PC-9 (cell line): Measurements from ENCODE around the gene SPTSSB. TPM values are rescaled to one million over a fixed set of nuclear protein-coding genes. Genes with fewer than 3 reads are reported as not detected.

Source experiments
- BruUV-seq: library from RNA; stranded (reverse); fragments of 400-500 nt; replicated peaks from 2 replicates; lab custom pipeline; 2021; lab: Mats Ljungman, UMichigan
- CTCF ChIA-PET: fragments of 300-600 bp; sonication (Branson Sonifier 250); formaldehyde crosslinking; loops from one replicate; lab custom pipeline; 2022; ENCODE audit warnings: antibody characterized with exemption; lab: Charles Lee
- POLR2A ChIA-PET: fragments of 300-600 bp; sonication (Branson Sonifier 250); formaldehyde crosslinking; loops from one replicate; lab custom pipeline; 2022; ENCODE audit warnings: antibody characterized with exemption; ENCODE audit not compliant: unreplicated experiment; lab: Charles Lee
- DNase-seq, 2 experiments: peaks; one replicate each; pipeline versions ENCODE4 v3.0.0 to v3.0.0-alpha.2; 2015 to 2022; ENCODE audit warnings: mixed read lengths in 1 of 2
- H2AFZ ChIP-seq: fragments of 200-600 bp; sonication (generic); 2 replicates; pipeline ENCODE4 v1.8.1; 2017; ENCODE audit warnings: antibody characterized with exemption
- H3F3A ChIP-seq: fragments of 200-600 bp; sonication (generic); 2 replicates; pipeline ENCODE4 v1.8.1; 2017; ENCODE audit warnings: antibody characterized with exemption, mild to moderate bottlenecking, low read depth; ENCODE audit not compliant: insufficient read depth
- H3K27ac ChIP-seq: fragments of 200-600 bp; sonication (generic); 2 replicates; pipeline ENCODE4 v1.6.1; 2016; ENCODE audit warnings: mixed run types
- H3K27me3 ChIP-seq: fragments of 200-600 bp; sonication (generic); 2 replicates; pipeline ENCODE4 v1.6.1; 2016; ENCODE audit warnings: low read depth, mixed run types; ENCODE audit not compliant: insufficient read depth
- H3K36me3 ChIP-seq: fragments of 200-600 bp; sonication (generic); 2 replicates; pipeline ENCODE4 v1.6.1; 2016; ENCODE audit warnings: low read depth, mixed run types
- H3K4me1 ChIP-seq: fragments of 200-600 bp; sonication (generic); replicated peaks from 2 replicates; pipeline ENCODE4 v1.6.1; 2016; ENCODE audit warnings: mixed run types; ENCODE audit not compliant: insufficient read depth
- H3K4me2 ChIP-seq: fragments of 200-600 bp; sonication (generic); 2 replicates; pipeline ENCODE4 v1.6.1; 2017; ENCODE audit warnings: mixed run types
- H3K4me3 ChIP-seq: fragments of 200-600 bp; sonication (generic); 2 replicates; pipeline ENCODE4 v1.6.1; 2016; ENCODE audit warnings: mixed run types
- H3K79me2 ChIP-seq: fragments of 200-600 bp; sonication (generic); 2 replicates; pipeline ENCODE4 v1.6.1; 2017; ENCODE audit warnings: low read depth, mixed run types
- H3K9me2 ChIP-seq: fragments of 200-600 bp; sonication (generic); 2 replicates; pipeline ENCODE4 v1.8.1; 2017; ENCODE audit warnings: mild to moderate bottlenecking; ENCODE audit not compliant: insufficient read depth
- H3K9me3 ChIP-seq: fragments of 200-600 bp; sonication (generic); 2 replicates; pipeline ENCODE4 v1.8.1; 2016; ENCODE audit warnings: low read depth; ENCODE audit not compliant: insufficient read depth
- H4K20me1 ChIP-seq: fragments of 200-600 bp; sonication (generic); 2 replicates; pipeline ENCODE4 v1.8.1; 2017; ENCODE audit not compliant: insufficient read depth
- EZH2 ChIP-seq: fragments of 200-600 bp; sonication (generic); IDR thresholded peaks from 2 replicates; pipeline ENCODE4 v1.8.0; 2017; ENCODE audit warnings: antibody characterized with exemption, low read depth
- intact Hi-C: fragments of 100-400 bp; cut with micrococcal nuclease; formaldehyde crosslinking; loops from one replicate; pipeline ENCODE4 v1.10.0; 2022; ENCODE audit not compliant: unreplicated experiment
- total RNA-seq: library from RNA; stranded (reverse); gene quantifications from 2 replicates; pipeline ENCODE4 v1.2.3, GENCODE V29; 2021
- TF ChIP-seq, protein P1 (sequence below): fragments of 200-600 bp; sonication (generic); conservative IDR thresholded peaks from 2 replicates; pipeline ENCODE4 v1.6.1; 2017; ENCODE audit warnings: mixed run types, antibody characterized with exemption, mild to moderate bottlenecking, moderate library complexity

The SPTSSB gene
- total RNA-seq, 1 experiment from 2014 or later = 4.0 TPM

DNA sequence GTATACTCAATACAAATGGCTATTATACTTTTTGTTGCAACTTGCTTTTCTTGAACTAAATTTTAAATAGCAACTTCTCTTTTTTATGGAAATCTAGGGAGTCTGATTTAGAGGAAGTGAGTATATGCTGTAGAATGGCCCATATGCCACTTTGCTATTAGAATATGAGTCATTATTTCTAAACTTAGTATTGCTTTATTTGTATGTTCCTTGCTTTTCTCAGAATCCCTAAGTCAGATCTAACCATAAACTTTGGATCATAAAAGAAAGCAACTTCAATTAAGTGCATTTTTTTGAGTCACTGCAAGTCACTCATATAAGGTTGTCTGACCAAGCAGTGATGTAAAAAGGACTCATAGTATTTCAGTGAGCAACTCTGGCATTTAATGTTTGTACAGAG is 17.5 kb upstream of the SPTSSB start:
- BruUV-seq = no TSS peak
- Histone ChIP-seq H3F3A (no peaks in the 10 kb centered on the region), H3K9me3 (no peaks in the 10 kb centered on the region), H3K9me2 (no peaks in the 10 kb centered on the region), H3K4me1 (no peaks in the 10 kb centered on the region), H3K27me3 (no peaks in the 10 kb centered on the region), H3K4me3 (no peak overlapping the region), H2AFZ (no peak overlapping the region), H4K20me1 (no peaks in the 10 kb centered on the region), H3K36me3 (no peaks in the 10 kb centered on the region), H3K4me2 (no peak overlapping the region), H3K79me2 (no peaks in the 10 kb centered on the region), H3K27ac (no peak overlapping the region)
- DNase-seq = no peak
- TF ChIP-seq, protein P1, sequence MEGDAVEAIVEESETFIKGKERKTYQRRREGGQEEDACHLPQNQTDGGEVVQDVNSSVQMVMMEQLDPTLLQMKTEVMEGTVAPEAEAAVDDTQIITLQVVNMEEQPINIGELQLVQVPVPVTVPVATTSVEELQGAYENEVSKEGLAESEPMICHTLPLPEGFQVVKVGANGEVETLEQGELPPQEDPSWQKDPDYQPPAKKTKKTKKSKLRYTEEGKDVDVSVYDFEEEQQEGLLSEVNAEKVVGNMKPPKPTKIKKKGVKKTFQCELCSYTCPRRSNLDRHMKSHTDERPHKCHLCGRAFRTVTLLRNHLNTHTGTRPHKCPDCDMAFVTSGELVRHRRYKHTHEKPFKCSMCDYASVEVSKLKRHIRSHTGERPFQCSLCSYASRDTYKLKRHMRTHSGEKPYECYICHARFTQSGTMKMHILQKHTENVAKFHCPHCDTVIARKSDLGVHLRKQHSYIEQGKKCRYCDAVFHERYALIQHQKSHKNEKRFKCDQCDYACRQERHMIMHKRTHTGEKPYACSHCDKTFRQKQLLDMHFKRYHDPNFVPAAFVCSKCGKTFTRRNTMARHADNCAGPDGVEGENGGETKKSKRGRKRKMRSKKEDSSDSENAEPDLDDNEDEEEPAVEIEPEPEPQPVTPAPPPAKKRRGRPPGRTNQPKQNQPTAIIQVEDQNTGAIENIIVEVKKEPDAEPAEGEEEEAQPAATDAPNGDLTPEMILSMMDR = no peak
- no peak for TF ChIP-seq EZH2
- CTCF ChIA-PET = no interaction called here
- intact Hi-C loops = no loop called here
- POLR2A ChIA-PET = no interaction called here

DNA sequence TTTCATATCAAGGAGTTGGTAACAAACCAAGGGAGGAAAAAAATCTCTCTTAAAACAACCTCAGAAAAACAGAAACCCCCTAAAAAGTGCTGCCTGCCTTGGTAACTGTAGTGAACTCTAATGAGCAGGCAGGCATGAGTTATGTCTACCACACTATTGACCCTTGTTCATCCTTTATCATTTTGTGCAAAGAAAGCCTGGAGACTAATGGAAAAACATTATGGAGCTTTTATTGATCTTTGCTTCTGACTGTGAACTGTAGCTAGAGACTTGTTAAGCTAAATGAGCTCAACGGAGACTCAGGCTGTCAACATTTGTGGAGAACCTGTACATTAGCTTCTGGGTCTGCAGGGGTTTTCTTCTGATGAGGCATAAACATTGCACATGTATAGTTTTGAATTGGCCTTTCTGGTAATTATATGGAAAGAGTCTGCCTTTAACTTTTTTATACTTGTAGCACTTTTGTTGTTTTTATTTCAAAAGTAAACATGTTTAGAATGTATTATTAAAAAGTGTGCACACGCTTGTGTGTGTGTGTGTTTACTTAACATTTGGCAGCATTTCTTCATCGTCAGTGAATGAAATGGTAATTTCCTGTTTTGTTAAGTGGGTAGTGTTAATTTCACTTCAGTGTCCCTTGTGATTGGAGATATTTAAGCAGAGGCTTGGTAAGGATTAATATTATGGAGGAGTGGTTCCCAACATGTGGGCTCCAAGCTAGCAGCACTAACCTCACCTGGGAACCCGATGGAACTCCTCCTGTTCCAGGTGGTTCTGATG is 15.9 kb upstream of the SPTSSB start:
- Histone ChIP-seq H3K27ac (no peak overlapping the region), H3K27me3 (no peaks in the 10 kb centered on the region), H3K9me2 (no peaks in the 10 kb centered on the region; the same call in 1 of the 2 replicates), H2AFZ (no peak overlapping the region), H3K4me1 (no peaks in the 10 kb centered on the region), H3K4me2 (no peak overlapping the region), H3K36me3 (no peaks in the 10 kb centered on the region), H4K20me1 (no peaks in the 10 kb centered on the region), H3K4me3 (no peak overlapping the region), H3F3A (no peaks in the 10 kb centered on the region), H3K79me2 (no peaks in the 10 kb centered on the region), H3K9me3 (no peaks in the 10 kb centered on the region)
- TF ChIP-seq EZH2 = no peak
- TF ChIP-seq, protein P1 = no peak
- no peak for DNase-seq
- ChIA-PET POLR2A (no interaction called here), CTCF (no interaction called here)
- no TSS peak for BruUV-seq
- intact Hi-C loops = no loop called here

DNA sequence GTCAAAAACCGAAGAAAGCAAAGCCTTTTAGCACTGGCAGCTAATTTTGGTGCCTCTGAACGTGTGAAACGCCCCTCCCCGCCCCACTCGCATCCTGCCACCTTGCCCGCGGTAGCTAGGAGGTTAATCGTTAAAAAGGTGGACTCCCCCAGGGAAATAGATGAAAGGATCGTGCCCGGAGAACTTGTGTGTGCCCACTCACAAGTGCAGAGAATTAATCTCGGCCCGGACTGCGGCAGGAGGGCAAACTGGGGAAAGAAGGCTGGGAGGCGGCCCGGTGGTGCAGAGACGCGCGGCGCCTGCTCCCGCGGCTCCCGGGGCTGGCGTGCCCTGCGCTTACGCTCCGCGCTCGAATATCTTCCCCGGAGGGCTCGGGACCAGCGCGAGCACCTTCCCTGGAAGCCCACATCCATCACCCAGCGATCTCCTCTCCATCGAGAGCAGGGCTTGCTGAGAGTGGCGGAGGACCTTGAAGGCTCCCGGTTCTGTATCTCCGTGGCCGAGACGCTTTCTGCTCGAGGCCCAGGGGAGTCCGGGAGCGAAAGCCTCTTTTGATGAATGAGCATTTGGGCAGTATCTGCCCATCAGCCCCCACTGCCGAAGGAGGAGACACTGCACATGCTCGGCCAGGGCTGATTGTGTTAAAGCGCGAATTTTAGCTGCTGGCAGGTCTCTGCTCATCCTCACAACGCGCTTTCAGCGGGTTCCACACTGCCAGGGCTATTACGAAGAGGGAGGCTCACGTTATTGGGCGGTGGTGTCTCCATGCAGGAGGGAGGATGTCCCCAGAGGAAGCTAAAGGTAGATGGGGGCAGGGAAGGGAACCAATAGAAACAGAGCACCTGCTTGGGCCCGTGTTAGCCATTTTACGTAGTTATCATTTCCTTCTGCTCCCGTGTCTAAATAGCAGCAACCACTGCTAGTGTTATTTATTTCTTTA is 1.3 kb upstream of the SPTSSB start:
- Histone ChIP-seq H3K9me2 (no peaks in the 10 kb centered on the region), H4K20me1 (no peaks in the 10 kb centered on the region), H3K4me2 (peak overlapping the region; percentile 99), H3K79me2 (no peaks in the 10 kb centered on the region), H3K9me3 (no peaks in the 10 kb centered on the region; the same call in 1 of the 2 replicates), H3K36me3 (no peaks in the 10 kb centered on the region), H3K27ac (no peak overlapping the region), H3F3A (no peaks in the 10 kb centered on the region), H2AFZ (peak overlapping the region; percentile 95), H3K4me1 (peaks cover 11% of the 10 kb centered on the region; the same call in 1 of the 2 replicates), H3K27me3 (no peaks in the 10 kb centered on the region), H3K4me3 (peak overlapping the region; percentile 71)
- BruUV-seq = no TSS peak
- TF ChIP-seq, protein P1 = no peak
- no peak for TF ChIP-seq EZH2
- POLR2A ChIA-PET = no interaction called here
- CTCF ChIA-PET = no interaction called here
- intact Hi-C loops = loop anchor here (1.0 to 5.0 kb wide), 2 partner anchors 35 to 98 kb away; no protein-coding TSS in a partner anchor
- DNase-seq = peak in 1 of 2 experiments; percentile 38
